H1 (cell line): Measurements from ENCODE around the gene MYDGF.

Source experiments
- BRCA1 ChIP-seq: IDR thresholded peaks from 2 replicates; pipeline ENCODE4 v1.6.1; 2012; ENCODE audit warnings: low read depth, low read length, improper control_type of control experiment
- EZH2 ChIP-seq: fragments of 200-600 bp; sonication (generic); IDR thresholded peaks from 2 replicates; pipeline ENCODE4 v1.7.1; 2012; ENCODE audit warnings: low read depth, mild to moderate bottlenecking, moderate library complexity, low read length, inconsistent platforms; ENCODE audit not compliant: severe bottlenecking
- HDAC2 ChIP-seq, 2 experiments: fragments of 300-600 bp in 1 of 2; sonication (generic) in 1 of 2; IDR thresholded peaks; 2 replicates each; pipeline ENCODE4 v1.6.1; 2011 to 2012; ENCODE audit warnings: low read depth in 2 of 2, low read length in 2 of 2, mild to moderate bottlenecking in 2 of 2, moderate library complexity in 2 of 2, borderline replicate concordance in 1 of 2, inconsistent platforms in 1 of 2
- NANOG ChIP-seq: IDR thresholded peaks from 2 replicates; pipeline ENCODE4 v1.6.1; 2011; ENCODE audit warnings: low read length, low read depth, mild to moderate bottlenecking, inconsistent platforms; ENCODE audit not compliant: insufficient read depth, poor library complexity, severe bottlenecking
- RFX5 ChIP-seq: IDR thresholded peaks from 2 replicates; pipeline ENCODE4 v1.6.1; 2011; ENCODE audit warnings: low read depth, low read length, improper control_type of control experiment, borderline replicate concordance
- SUZ12 ChIP-seq: fragments of 200-600 bp; sonication (generic); IDR thresholded peaks from 2 replicates; pipeline ENCODE4 v1.6.1; 2012; ENCODE audit warnings: mild to moderate bottlenecking, inconsistent platforms, low read length, moderate library complexity, mixed read lengths
- TCF12 ChIP-seq: IDR thresholded peaks from 2 replicates; pipeline ENCODE4 v1.6.1; 2011; ENCODE audit warnings: low read depth, mild to moderate bottlenecking, low read length
- ZNF274 ChIP-seq: IDR thresholded peaks from 2 replicates; pipeline ENCODE4 v1.7.0; 2012; ENCODE audit warnings: low read length, borderline replicate concordance; ENCODE audit errors: extremely low read depth
- TF ChIP-seq, protein P1 (sequence below), 3 experiments: IDR thresholded peaks; 1 replicate in 2 of 3; 2 replicates in 1 of 3; pipeline versions ENCODE4 v1.5.1 to v1.6.1; 2011; ENCODE audit warnings: low read length in 3 of 3, mild to moderate bottlenecking in 3 of 3, inconsistent platforms in 2 of 3, low read depth in 1 of 3, moderate library complexity in 1 of 3; ENCODE audit not compliant: insufficient read depth in 1 of 3; ENCODE audit errors: control extremely low read depth in 1 of 3
- TF ChIP-seq, protein P2 (sequence below): IDR thresholded peaks from 2 replicates; pipeline ENCODE4 v1.6.1; 2012; ENCODE audit warnings: low read length, inconsistent platforms
- TF ChIP-seq, protein P3 (sequence below): IDR thresholded peaks from 2 replicates; pipeline ENCODE4 v1.6.1; 2011; ENCODE audit warnings: low read length, improper control_type of control experiment

DNA sequence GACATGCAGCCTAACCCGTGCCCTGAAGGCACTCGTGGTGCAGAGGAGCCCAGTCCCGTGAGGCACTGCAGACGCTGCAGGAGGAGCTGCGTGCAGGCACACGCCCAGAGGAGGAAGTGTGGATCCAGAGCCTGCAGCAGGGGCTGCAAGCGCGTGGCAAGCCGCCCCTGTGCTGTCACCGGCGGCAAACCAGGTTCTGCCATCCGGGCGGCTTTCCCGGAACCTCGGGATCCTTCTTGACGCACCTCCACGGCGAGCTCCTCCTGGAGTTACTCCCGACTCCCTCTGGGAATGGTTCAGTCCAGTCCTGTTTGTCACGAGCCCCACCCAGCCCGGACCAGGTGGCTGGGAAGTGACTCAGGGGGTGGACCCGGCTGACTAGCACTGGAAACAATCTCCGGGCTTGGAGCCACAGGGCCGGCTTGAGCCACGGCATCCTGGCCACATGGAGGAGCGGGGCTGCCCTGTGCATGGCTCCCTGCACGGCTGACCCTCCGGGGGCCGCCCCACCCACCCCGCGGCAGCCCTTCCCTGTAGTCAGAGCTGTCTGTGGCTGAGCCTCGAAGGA lies 43.3 kb upstream of the MYDGF start:
- TF ChIP-seq, protein P1, sequence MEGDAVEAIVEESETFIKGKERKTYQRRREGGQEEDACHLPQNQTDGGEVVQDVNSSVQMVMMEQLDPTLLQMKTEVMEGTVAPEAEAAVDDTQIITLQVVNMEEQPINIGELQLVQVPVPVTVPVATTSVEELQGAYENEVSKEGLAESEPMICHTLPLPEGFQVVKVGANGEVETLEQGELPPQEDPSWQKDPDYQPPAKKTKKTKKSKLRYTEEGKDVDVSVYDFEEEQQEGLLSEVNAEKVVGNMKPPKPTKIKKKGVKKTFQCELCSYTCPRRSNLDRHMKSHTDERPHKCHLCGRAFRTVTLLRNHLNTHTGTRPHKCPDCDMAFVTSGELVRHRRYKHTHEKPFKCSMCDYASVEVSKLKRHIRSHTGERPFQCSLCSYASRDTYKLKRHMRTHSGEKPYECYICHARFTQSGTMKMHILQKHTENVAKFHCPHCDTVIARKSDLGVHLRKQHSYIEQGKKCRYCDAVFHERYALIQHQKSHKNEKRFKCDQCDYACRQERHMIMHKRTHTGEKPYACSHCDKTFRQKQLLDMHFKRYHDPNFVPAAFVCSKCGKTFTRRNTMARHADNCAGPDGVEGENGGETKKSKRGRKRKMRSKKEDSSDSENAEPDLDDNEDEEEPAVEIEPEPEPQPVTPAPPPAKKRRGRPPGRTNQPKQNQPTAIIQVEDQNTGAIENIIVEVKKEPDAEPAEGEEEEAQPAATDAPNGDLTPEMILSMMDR (IDR thresholded peaks at IDR 0.05; ENCODE audit: control extremely low read depth in 1 of 3, insufficient read depth in 1 of 3, low read depth in 1 of 3, low read length in 3 of 3): no peak
- TF ChIP-seq SUZ12: no peak
- TF ChIP-seq, protein P2, sequence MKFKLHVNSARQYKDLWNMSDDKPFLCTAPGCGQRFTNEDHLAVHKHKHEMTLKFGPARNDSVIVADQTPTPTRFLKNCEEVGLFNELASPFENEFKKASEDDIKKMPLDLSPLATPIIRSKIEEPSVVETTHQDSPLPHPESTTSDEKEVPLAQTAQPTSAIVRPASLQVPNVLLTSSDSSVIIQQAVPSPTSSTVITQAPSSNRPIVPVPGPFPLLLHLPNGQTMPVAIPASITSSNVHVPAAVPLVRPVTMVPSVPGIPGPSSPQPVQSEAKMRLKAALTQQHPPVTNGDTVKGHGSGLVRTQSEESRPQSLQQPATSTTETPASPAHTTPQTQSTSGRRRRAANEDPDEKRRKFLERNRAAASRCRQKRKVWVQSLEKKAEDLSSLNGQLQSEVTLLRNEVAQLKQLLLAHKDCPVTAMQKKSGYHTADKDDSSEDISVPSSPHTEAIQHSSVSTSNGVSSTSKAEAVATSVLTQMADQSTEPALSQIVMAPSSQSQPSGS: no peak
- no peak for TF ChIP-seq EZH2
- TF ChIP-seq BRCA1: no peak
- TF ChIP-seq, protein P3, sequence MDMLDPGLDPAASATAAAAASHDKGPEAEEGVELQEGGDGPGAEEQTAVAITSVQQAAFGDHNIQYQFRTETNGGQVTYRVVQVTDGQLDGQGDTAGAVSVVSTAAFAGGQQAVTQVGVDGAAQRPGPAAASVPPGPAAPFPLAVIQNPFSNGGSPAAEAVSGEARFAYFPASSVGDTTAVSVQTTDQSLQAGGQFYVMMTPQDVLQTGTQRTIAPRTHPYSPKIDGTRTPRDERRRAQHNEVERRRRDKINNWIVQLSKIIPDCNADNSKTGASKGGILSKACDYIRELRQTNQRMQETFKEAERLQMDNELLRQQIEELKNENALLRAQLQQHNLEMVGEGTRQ: no peak
- TF ChIP-seq NANOG: no peak
- TF ChIP-seq HDAC2 (IDR thresholded peaks at IDR 0.05; ENCODE audit: borderline replicate concordance in 1 of 2, low read depth in 2 of 2, low read length in 2 of 2): no peak
- no peak for TF ChIP-seq ZNF274
- TF ChIP-seq TCF12: no peak
- TF ChIP-seq RFX5: no peak
